Skeletal muscle cell (primary cell): ENCODE data around the gene CAPN14.

Experiments
- DNase-seq: peaks from one replicate; pipeline ENCODE4 v3.0.0-alpha.2; 2010; ENCODE audit warnings: low read depth
- H3K4me3 ChIP-seq: 2 replicates; pipeline ENCODE4 v1.5.1; 2011; ENCODE audit warnings: low read depth, mild to moderate bottlenecking, control low read depth, low read length, moderate library complexity

CAPN14 gene

GRCh38 chr2:31246184-31246852 lies 29.0 kb upstream of the CAPN14 start:
- no peak for DNase-seq
- H3K4me3 ChIP-seq = no peak overlapping the region

GRCh38 chr2:31244101-31244500 lies 26.8 kb upstream of the CAPN14 start:
- no peak overlapping the region for H3K4me3 ChIP-seq
- no peak for DNase-seq

DNA sequence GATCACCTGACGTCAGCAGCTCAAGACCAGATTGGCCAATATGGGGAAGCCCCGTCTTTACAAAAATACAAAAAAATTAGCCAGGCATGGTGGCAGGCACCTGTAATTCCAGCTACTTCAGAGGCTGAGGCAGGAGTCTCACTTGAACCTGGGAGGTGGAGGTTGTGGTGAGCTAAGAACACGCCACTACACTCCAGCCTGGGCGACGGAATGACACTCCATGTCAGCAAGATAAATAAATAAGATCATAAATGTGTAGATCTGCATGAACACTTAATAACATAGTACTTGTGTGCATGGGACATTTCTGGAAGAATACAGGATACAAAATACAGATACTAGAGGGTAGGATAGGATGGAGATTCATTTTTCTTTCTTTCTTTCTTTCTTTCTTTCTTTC lies 25.7 kb upstream of the CAPN14 start:
- no peak overlapping the region for H3K4me3 ChIP-seq
- no peak for DNase-seq

DNA sequence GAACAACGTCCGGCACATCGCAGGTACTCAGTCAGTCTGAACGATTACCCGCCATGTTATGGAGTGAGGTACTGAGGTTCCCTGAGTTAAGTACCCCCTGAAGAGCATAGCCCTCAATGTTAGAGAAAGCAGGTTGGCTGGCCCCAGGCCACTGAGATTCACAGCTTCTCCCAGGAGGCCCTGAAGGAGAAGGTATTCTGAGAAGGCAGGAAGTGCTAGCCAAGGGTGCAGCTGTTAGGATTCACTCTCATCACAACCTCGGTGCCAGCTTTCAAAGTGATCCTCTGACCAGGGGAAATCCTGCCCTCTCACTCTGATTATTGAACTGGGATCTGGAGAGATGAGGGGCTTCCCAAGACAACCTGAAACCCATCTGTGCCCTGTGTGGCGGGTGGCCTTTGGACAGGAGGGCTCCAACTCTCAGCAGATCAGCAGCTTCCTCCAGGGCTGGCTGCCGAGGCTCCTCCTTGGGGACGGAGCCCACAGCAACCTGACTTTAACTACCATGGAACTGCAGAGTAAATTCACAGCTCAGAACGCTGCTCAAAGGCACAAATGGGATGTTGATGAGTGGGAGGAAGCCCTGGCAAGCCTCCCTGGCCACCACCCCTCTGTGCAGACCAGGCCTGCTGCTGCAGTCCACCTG lies 24.4 kb upstream of the CAPN14 start:
- H3K4me3 ChIP-seq = no peak overlapping the region
- DNase-seq = no peak

DNA sequence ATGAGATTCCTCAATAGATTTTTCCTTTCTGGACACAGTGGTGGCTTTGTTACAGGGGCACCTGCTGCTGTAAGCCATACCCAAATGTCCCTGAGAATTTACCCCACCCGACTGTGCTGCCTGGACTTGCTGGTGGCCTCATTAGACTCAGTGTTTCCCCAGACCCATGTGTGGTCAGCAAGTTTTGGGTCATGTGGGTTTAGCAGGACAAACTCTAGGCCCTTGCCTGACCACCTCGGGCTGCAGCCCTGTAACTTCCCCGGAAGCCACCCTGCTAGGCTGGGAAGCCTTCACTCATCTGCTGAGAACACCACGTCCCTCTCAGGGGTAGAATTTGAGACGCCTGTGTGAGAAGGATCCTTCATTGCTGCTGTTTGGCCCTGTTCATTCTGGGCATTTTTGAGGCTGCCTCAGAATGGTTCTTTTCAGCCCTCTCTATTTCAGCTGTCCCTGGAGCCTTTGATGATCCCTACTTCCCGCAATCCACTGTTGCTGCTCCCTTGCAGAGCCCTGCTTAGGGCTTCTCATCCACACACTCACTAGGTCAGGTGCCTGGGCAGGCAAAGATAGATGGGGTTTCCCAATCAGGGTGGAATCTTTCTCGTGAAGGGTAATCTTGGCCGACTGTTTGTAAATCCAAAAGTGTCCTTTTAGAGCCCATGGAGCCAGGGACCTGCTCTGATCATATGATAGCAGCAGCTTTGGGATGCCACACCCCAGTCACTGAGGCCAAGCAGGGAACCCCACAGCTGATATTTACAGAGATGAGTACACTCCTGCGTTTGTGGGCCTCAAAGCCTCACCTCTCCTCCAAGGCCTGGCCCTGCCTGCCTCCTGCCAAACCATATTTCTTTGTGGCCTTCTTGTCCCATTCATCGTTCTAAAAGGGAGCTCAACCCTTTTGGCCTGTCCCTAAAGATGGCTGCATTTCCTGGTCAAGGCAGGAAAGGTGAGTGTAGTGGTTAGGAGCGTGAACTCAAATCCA lies 23.4 kb upstream of the CAPN14 start:
- DNase-seq = peak; percentile 23
- no peak overlapping the region for H3K4me3 ChIP-seq

DNA sequence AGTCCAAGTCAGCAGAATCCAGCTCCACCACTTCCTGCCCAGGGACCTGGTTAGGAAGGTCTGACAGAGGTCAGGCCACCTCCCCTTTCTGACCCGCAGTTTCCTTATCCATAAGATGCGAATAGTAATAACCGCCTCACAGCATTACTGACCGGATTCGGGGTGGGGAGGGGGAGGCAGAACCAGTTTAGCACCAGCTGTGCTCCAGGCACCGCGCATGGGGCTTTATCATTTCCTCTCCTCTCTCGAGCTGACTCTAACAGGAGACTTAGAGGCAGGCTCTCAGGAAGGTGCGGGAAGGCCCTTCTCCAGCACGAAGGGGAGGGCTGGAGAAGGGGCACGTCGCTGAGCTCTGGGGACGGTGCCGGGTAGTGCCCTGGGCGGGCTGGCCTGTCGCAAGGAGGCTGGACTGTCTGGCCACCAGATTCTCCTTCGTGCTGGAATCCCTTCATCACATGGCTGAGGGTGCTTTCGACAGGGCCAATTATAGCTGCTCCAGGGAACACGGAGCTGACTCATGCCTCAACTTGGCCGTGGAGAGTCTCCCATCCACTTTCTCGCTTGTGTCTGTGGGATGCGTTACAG lies 22.4 kb upstream of the CAPN14 start:
- no peak overlapping the region for H3K4me3 ChIP-seq
- no peak for DNase-seq

DNA sequence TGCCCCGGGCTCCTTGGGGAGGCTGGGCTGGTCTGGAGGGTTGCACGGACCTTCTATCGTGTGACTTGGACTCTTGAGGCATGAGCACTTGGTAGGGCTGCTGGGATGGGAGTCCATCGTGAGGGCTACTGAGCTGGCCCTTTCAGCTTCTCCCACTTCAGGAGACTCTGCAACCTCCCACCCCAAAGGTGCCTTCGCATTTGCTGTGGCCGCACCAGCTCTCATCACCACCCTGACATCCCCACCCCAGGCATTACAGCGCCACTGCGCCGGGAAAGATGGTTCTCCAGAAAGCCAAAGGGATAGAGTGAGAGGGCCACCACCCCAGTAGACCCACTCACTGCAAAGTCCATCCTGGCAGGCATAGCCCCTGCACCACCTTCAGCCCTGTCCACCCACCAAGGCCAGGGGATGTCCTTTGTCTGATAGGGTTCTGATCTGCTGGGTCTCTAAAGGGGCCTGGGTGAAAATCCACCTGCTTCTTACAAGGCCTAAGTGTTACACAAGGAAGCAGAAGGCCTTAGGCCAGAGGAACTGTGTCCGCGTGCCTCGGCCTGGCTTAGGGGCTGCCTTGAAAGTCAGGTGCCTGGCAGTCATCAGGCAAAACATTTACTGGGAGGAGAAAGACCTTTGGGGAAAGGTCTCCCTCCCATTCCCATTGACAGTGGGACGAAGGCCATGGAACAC lies 21.7 kb upstream of the CAPN14 start:
- DNase-seq = no peak
- H3K4me3 ChIP-seq = no peak overlapping the region

- no peak overlapping the region for H3K4me3 ChIP-seq
- no peak for DNase-seq
These were observed 21.0 kb upstream of the CAPN14 start for GRCh38 chr2:31238126-31238905.

GRCh38 chr2:31237348-31238017 lies 20.2 kb upstream of the CAPN14 start:
- H3K4me3 ChIP-seq = no peak overlapping the region
- DNase-seq = no peak

- H3K4me3 ChIP-seq = no peak overlapping the region
These were observed 19.3 kb upstream of the CAPN14 start for GRCh38 chr2:31236433-31237205.

DNA sequence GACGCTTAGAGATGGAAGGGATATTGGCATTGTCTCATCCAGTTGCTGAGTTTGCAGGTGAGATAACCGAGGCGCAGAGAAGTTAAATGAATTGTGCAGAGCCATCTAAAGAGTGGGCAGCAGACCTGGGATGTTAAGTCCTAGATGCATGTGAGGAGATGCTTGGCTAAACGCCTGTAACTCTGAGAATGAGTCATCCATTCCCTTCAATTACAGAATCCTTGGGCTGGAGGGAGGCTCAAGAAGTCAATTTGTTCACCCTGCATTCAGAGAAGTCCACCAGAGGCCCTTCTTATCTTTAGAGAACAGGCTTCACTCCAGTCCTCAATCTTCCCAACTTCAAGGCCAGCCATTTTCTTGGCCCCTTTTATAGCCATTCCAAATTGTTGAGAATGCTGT lies 18.2 kb upstream of the CAPN14 start:
- peak overlapping the region; percentile 77 for H3K4me3 ChIP-seq
- DNase-seq = peak; percentile 73

More at GRCh38 chr2:31236433-31237205, 19.3 kb upstream of the CAPN14 start:
- DNase-seq = no peak

DNA sequence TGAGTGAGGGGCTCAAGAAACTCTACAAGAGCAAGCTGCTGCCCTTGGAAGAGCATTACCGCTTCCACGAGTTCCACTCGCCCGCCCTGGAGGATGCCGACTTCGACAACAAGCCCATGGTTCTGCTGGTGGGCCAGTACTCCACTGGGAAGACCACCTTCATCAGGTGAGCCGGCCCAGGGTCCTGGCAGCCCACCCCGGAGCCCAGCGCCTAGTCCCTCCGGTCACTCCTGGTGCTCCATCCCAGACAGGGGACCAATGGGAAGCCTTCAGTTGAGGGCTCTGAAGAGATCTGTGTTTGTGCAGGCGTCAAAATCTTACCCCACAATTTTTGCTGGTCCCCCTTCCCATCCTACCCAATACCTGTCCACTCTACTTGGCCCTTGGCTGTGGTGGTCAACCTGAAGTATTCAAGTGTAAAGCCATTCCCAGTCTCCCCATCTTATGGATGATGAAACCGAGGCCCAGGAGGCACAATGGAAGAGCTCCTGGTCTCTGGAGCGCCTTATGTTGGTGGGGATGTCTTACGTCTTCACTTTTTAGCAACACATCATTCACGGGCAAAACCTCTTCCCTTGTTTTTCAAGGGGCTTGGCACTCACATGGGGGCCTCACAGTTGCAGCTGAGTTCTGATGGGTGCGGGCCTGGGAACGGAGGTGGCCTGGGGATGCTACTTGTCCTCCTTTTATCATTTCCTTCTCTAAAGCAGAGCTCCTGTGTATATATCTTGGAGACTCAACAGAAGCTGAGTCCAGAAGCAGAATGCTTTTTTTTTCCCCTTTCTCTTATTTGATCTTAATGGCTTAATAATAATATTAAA lies 17.6 kb upstream of the CAPN14 start:
- no peak for DNase-seq
- H3K4me3 ChIP-seq = peak overlapping the region; percentile 77

GRCh38 chr2:31233741-31234682 lies 16.7 kb upstream of the CAPN14 start, which contains the start of gene EHD3:
Gene EHD3, plus strand, starts transcription at chr2:31234152. Its CDS starts 470 bp downstream, at chr2:31234622.
- DNase-seq = peak; percentile 74
- H3K4me3 ChIP-seq = peak within 1 kb of the TSS; percentile 77

DNA sequence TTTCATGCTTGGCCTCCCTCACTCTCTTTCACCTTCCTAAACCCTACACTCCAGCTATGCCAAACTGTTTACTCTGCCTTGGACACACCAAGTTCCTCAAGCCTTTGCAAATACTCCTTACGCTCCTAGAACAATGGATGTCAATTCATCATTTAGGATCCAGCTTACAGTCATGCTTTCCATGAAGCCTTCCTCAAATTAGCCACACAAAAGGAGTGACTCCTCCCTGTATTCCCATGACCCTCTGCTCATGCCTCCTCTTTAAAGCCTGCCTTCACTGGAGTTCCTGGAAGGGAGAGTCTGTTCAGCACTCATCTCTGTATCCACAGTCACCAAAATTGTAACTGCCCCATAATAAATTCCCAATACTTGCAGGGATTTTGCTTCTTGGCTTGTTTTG lies 15.9 kb upstream of the CAPN14 start:
- H3K4me3 ChIP-seq = no peak overlapping the region
- no peak for DNase-seq

DNA sequence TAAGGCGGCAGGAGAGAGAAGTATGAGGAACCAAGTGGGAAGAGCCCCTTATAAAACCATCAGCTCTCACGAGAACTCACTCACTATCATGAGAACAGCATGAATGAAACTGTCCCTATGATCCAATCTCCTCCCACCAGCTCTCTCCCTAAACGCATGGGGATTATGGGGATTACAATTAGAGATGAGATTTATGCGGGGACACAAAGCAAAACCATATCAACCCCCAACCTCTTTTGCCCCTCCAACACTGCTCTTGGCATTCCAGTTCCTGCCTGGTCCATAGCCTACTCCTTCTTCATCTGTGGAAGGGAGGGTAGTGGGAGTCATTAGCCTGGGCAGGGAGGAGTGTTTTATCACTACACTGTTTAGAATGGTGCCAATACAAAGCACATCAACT lies 15.3 kb upstream of the CAPN14 start:
- no peak for DNase-seq
- no peak overlapping the region for H3K4me3 ChIP-seq
